ENCODE data around the gene HIVEP2.

DNA sequence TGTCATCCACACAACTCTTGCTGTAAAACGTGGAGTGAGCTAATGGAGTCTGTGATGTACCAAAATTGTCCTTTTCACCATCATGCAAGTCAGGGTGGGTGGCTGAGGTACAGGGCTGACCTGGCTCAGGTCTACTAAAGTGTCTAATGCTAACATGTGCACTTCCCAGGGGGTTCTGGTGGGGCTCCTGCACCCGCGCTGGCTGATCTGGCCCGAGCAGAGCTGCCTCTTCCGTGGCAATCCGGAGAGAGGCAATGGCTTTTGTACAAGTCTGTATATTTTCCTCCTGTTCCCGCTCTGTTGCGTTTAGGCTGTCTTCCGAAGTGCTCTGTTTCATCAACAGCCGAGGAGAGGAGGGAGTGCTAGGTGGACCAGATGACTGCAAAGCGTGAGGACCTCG, 191.8 kb downstream of the HIVEP2 start:
- TF ChIP-seq POLR2A (IDR thresholded peaks at IDR 0.05; ENCODE audit: low read depth, low read length) (no peak), MXI1 (IDR thresholded peaks at IDR 0.05; ENCODE audit: borderline replicate concordance, low read depth, low read length) (no peak), MAZ (IDR thresholded peaks at IDR 0.05; ENCODE audit: borderline replicate concordance, low read depth, low read length) (no peak), ELK1 (IDR thresholded peaks at IDR 0.05; ENCODE audit: borderline replicate concordance, low read depth, low read length) (no peak), CEBPB (IDR thresholded peaks at IDR 0.05; ENCODE audit: low read depth, low read length) (no peak), MAFK (IDR thresholded peaks at IDR 0.05; ENCODE audit: low read depth, low read length) (no peak), BHLHE40 (IDR thresholded peaks at IDR 0.05; ENCODE audit: low read depth, low read length) (no peak), RCOR1 (IDR thresholded peaks at IDR 0.05; ENCODE audit: insufficient replicate concordance, low read length) (no peak), SMC3 (IDR thresholded peaks at IDR 0.05; ENCODE audit: low read depth, low read length) (no peak), RFX5 (IDR thresholded peaks at IDR 0.05; ENCODE audit: low read depth, low read length) (no peak), FOS (IDR thresholded peaks at IDR 0.05; ENCODE audit: low read depth, low read length) (no peak), RAD21 (IDR thresholded peaks at IDR 0.05; ENCODE audit: low read length) (no peak)
- TF ChIP-seq, protein P1, sequence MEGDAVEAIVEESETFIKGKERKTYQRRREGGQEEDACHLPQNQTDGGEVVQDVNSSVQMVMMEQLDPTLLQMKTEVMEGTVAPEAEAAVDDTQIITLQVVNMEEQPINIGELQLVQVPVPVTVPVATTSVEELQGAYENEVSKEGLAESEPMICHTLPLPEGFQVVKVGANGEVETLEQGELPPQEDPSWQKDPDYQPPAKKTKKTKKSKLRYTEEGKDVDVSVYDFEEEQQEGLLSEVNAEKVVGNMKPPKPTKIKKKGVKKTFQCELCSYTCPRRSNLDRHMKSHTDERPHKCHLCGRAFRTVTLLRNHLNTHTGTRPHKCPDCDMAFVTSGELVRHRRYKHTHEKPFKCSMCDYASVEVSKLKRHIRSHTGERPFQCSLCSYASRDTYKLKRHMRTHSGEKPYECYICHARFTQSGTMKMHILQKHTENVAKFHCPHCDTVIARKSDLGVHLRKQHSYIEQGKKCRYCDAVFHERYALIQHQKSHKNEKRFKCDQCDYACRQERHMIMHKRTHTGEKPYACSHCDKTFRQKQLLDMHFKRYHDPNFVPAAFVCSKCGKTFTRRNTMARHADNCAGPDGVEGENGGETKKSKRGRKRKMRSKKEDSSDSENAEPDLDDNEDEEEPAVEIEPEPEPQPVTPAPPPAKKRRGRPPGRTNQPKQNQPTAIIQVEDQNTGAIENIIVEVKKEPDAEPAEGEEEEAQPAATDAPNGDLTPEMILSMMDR (conservative IDR thresholded peaks at IDR 0.05; ENCODE audit: low read depth, low read length) = no peak
- TF ChIP-seq, protein P2, sequence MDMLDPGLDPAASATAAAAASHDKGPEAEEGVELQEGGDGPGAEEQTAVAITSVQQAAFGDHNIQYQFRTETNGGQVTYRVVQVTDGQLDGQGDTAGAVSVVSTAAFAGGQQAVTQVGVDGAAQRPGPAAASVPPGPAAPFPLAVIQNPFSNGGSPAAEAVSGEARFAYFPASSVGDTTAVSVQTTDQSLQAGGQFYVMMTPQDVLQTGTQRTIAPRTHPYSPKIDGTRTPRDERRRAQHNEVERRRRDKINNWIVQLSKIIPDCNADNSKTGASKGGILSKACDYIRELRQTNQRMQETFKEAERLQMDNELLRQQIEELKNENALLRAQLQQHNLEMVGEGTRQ (IDR thresholded peaks at IDR 0.05; ENCODE audit: low read depth, low read length) = no peak
